Activated naive CD8-positive, alpha-beta T cell treated with anti-CD3 and anti-CD28 coated beads, Interleukin-2, amount 50 U/mL, for 24 hours (primary cell): ENCODE results near the gene ZNF354B.
A peak's percentile ranks its signal among the peaks of the same experiment; 100 is the strongest.
"Not testable (repeated sequence)": the region's sequence is repeated elsewhere in the genome, so short reads cannot be mapped to it uniquely, and the experiment has no call there.

Experiments used
- ATAC-seq: fragments of 150-1000 bp; cut with Tn5 transposase; one replicate; pipeline ENCODE4 v1.10.0; 2021
- DNase-seq: peaks from one replicate; pipeline ENCODE4 v3.0.0; 2021
- H3K27ac Mint-ChIP-seq: one replicate; pipeline ENCODE4 v1.8.0; 2021; ENCODE audit warnings: mild to moderate bottlenecking, mixed read lengths
- H3K27me3 Mint-ChIP-seq: one replicate; pipeline ENCODE4 v1.8.0; 2021; ENCODE audit warnings: mixed read lengths
- H3K36me3 Mint-ChIP-seq: one replicate; pipeline ENCODE4 v1.8.0; 2021; ENCODE audit warnings: low read depth, mixed read lengths
- H3K4me1 Mint-ChIP-seq: one replicate; pipeline ENCODE4 v1.8.0; 2021; ENCODE audit warnings: mixed read lengths
- H3K4me3 Mint-ChIP-seq: one replicate; pipeline ENCODE4 v1.8.0; 2021; ENCODE audit warnings: mild to moderate bottlenecking, moderate library complexity, mixed read lengths
- H3K9me3 Mint-ChIP-seq: one replicate; pipeline ENCODE4 v1.8.0; 2021; ENCODE audit warnings: mixed read lengths

ZNF354B gene

DNA sequence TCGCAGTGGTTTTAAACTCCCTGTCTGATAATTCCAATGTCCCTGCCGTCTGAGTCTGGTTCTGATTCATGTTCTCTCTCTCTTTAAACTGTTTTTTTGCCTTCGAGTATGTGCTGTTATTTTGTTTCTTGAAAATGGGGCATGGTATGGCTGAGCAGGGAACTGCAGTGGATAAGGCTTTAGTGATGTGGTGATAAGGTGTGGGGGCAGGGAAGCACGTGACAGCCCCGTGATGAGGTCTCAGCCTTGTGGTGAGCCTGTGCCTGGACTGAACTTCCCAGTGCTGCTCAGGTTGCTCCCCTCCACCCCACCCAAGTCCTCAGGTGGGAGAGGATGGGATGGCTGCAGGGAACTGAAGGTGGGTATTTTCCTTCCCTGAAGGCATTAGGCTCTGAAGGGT is 5.5 kb upstream of the ZNF354B start:
- Mint-ChIP-seq H3K4me1 (peaks cover 3% of the 10 kb centered on the region), H3K36me3 (no peaks in the 10 kb centered on the region), H3K9me3 (no peaks in the 10 kb centered on the region), H3K4me3 (no peak overlapping the region), H3K27me3 (peaks cover 12% of the 10 kb centered on the region), H3K27ac (no peak overlapping the region)
- ATAC-seq (no peak), DNase-seq (no peak)

DNA sequence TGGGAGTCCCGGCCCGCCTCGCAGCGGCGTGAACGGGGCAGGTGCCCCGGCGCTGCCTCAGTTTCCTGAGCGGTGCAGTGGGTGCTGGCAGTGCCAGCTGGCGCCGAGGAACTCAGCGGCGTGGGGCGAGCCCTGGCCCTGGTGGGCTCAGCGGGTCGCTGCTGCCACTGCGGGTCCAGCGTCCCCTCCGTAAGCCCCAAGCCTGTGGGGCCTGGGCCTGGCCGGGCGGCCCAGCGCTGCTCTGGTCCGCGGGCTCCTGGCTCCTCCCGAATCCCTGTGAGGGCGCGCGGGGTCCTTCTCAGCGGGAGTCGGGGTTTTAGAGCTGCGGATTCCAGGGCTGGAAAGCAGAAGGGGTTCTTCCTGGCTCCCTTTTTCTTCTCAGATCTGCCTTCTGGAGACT is 862 bp downstream of the ZNF354B start:
- Mint-ChIP-seq H3K4me1 (peaks cover 24% of the 10 kb centered on the region), H3K4me3 (peak overlapping the region; percentile 75)
- ATAC-seq: not testable (repeated sequence)

DNA sequence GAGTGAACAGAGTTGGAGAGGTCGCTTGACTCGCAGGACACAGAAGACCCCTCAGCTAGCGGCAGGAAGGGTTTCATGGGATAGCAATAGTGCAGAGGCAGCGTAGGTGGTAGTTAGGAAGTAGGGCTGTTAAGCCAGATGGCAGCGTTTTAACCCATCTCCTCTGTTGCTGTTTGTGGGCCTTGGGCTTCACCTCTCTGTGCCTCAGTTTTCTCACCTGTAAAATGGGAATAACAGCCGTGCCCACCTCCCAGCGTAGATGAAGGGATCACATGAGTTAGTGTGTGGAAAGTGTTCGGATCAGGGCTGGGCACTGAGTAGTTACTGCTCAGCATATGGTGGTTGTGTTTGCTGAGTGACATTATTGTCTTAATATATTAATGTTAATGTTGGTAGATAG is 1.9 kb downstream of the ZNF354B start:
- H3K27ac Mint-ChIP-seq: peak overlapping the region; percentile 52
- no peaks in the 10 kb centered on the region for H3K9me3 Mint-ChIP-seq
- H3K4me3 Mint-ChIP-seq: peak overlapping the region; percentile 78
- peaks cover 38% of the 10 kb centered on the region for H3K36me3 Mint-ChIP-seq
- no peaks in the 10 kb centered on the region for H3K27me3 Mint-ChIP-seq
- no peak for DNase-seq
- ATAC-seq: no peak
- H3K4me1 Mint-ChIP-seq: peaks cover 24% of the 10 kb centered on the region

More for the DNA sequence above, 862 bp downstream of the ZNF354B start:
- H3K36me3 Mint-ChIP-seq: peaks cover 28% of the 10 kb centered on the region
- not testable (repeated sequence) for H3K27ac Mint-ChIP-seq, H3K9me3 Mint-ChIP-seq, H3K27me3 Mint-ChIP-seq, DNase-seq

DNA sequence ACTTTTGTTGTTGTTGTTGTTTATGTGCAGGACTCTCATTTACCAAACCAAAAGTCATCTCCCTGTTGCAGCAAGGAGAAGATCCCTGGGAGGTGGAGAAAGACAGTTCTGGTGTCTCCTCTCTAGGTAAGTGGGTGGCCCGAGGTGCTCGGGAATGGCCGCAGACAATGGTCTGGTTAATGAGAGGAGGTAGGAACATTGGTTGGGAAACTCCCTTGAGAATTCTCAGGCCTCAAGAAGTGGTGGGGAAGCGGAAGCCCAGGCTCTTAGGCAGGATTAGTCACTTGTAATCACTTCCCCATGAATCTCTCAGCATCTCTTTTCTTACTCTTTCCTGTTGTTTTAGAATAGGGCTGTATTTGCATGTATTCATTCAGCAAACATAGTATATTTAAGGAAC is 7.2 kb downstream of the ZNF354B start:
- Mint-ChIP-seq H3K36me3 (peaks cover 80% of the 10 kb centered on the region), H3K27me3 (no peaks in the 10 kb centered on the region), H3K27ac (no peak overlapping the region), H3K4me3 (no peak overlapping the region), H3K4me1 (peaks cover 12% of the 10 kb centered on the region), H3K9me3 (peaks cover 24% of the 10 kb centered on the region)
- DNase-seq (no peak), ATAC-seq (no peak)

DNA sequence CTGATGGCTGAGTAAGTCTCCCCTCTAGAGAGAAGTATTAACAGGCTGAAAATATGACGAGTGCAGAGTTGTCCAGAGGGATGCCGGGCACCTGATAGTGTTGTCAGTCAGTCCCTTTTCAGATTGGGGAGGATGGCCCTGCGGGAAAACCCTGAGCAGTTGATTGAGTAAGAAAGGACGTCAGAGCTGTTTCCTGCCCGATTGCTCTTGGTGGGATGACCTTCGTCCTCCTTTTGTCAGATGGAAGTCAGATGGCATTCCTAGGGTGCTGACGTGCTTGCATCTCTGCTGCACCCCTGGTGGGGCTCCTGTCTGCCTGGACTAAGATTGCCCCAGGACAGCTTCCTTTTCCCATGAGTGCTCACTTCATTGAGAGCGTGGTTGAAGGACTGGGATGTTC is 9.8 kb downstream of the ZNF354B start:
- Mint-ChIP-seq H3K36me3 (peaks cover 93% of the 10 kb centered on the region), H3K27me3 (no peaks in the 10 kb centered on the region), H3K9me3 (peaks cover 45% of the 10 kb centered on the region), H3K4me1 (peaks cover 7% of the 10 kb centered on the region), H3K27ac (no peak overlapping the region), H3K4me3 (no peak overlapping the region)
- DNase-seq (no peak), ATAC-seq (no peak)

DNA sequence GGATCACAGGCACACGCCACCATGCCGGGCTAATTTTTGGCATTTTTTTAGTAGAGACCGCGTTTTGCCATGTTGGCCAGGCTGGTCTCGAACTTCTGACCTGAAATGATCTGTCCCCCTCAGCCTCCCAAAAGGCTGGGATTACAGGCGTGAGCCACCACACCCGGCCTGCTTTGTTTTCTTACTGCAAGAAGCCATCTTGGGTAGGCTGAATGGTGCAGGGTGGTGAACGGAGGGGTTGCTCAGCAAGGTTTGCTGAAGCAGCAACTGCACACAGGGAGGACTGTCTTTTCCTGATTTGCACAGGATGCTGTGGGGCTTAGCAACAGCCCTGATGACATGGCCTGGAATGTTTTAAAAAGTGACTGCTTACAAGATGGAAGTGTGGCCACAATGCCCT is 10.7 kb downstream of the ZNF354B start:
- peaks cover 7% of the 10 kb centered on the region for H3K4me1 Mint-ChIP-seq
- DNase-seq (no peak), ATAC-seq (no peak)
- no peaks in the 10 kb centered on the region for H3K27me3 Mint-ChIP-seq
- H3K27ac Mint-ChIP-seq: no peak overlapping the region
- H3K36me3 Mint-ChIP-seq: peaks cover 97% of the 10 kb centered on the region
- H3K4me3 Mint-ChIP-seq: no peak overlapping the region
- peaks cover 47% of the 10 kb centered on the region for H3K9me3 Mint-ChIP-seq

DNA sequence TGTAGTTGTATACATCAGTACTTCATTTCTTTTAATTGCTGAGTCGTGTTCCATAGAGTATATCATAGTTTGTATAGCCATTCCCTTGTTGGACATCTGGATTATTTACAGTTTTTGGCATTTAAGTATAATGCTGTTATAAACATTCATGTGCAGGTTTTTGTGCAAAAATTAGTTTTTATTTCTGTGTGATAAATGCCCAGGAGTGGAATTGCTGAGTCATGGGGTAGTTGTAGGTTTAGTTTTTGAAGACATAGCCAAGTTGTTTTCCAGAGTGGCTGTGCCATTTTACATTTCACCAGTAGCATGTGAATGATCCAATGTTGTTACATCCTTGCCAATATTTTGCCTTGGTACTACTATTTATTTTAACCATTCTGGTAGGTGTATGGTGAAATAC is 12.5 kb downstream of the ZNF354B start:
- H3K27ac Mint-ChIP-seq: no peak overlapping the region
- H3K27me3 Mint-ChIP-seq: no peaks in the 10 kb centered on the region
- DNase-seq: no peak
- H3K4me3 Mint-ChIP-seq: no peak overlapping the region
- peaks cover 55% of the 10 kb centered on the region for H3K9me3 Mint-ChIP-seq
- no peak for ATAC-seq
- peaks cover 7% of the 10 kb centered on the region for H3K4me1 Mint-ChIP-seq
- H3K36me3 Mint-ChIP-seq: peaks cover 97% of the 10 kb centered on the region

DNA sequence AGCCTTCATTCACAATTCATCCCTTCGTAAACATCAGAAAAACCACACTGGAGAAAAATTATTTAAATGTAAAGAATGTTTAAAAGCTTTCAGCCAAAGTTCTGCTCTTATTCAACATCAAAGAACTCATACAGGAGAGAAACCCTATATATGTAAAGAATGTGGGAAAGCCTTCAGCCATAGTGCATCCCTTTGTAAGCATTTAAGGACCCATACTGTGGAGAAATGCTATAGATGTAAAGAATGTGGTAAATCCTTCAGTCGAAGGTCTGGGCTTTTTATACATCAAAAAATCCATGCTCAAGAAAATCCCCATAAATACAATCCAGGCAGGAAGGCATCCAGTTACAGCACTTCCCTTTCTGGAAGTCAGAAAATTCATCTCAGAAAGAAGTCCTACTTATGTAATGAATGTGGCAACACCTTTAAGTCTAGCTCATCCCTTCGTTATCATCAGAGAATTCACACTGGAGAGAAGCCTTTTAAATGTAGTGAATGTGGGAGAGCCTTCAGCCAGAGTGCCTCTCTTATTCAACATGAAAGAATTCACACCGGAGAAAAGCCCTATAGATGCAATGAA is 23.5 kb downstream of the ZNF354B start:
- Mint-ChIP-seq H3K36me3 (peaks cover 97% of the 10 kb centered on the region), H3K9me3 (peaks cover 65% of the 10 kb centered on the region)
- not testable (repeated sequence) for H3K4me3 Mint-ChIP-seq, DNase-seq, H3K4me1 Mint-ChIP-seq, H3K27me3 Mint-ChIP-seq, ATAC-seq, H3K27ac Mint-ChIP-seq

DNA sequence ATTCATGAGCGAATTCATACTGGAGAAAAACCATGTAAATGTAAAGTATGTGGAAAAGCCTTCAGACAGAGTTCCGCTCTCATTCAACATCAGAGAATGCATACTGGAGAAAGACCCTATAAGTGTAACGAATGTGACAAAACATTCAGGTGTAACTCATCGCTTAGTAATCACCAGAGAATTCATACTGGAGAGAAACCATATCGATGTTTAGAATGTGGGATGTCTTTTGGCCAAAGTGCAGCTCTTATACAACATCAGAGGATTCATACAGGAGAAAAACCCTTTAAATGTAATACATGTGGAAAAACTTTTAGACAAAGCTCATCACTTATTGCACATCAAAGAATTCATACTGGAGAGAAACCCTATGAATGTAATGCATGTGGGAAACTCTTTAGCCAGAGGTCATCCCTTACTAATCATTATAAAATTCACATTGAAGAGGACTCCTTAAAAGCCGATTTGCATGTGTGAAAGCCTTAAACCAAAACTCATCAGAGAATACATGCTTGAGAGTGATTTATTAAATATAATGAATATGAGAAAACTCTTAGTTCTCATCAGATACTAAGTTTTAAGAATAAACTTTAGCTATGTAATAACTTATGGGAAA is 24.2 kb downstream of the ZNF354B start:
- H3K4me1 Mint-ChIP-seq: no peaks in the 10 kb centered on the region
- no peak for ATAC-seq
- no peaks in the 10 kb centered on the region for H3K27me3 Mint-ChIP-seq
- H3K36me3 Mint-ChIP-seq: peaks cover 98% of the 10 kb centered on the region
- peaks cover 70% of the 10 kb centered on the region for H3K9me3 Mint-ChIP-seq
- no peak overlapping the region for H3K4me3 Mint-ChIP-seq
- DNase-seq: no peak
- H3K27ac Mint-ChIP-seq: no peak overlapping the region

DNA sequence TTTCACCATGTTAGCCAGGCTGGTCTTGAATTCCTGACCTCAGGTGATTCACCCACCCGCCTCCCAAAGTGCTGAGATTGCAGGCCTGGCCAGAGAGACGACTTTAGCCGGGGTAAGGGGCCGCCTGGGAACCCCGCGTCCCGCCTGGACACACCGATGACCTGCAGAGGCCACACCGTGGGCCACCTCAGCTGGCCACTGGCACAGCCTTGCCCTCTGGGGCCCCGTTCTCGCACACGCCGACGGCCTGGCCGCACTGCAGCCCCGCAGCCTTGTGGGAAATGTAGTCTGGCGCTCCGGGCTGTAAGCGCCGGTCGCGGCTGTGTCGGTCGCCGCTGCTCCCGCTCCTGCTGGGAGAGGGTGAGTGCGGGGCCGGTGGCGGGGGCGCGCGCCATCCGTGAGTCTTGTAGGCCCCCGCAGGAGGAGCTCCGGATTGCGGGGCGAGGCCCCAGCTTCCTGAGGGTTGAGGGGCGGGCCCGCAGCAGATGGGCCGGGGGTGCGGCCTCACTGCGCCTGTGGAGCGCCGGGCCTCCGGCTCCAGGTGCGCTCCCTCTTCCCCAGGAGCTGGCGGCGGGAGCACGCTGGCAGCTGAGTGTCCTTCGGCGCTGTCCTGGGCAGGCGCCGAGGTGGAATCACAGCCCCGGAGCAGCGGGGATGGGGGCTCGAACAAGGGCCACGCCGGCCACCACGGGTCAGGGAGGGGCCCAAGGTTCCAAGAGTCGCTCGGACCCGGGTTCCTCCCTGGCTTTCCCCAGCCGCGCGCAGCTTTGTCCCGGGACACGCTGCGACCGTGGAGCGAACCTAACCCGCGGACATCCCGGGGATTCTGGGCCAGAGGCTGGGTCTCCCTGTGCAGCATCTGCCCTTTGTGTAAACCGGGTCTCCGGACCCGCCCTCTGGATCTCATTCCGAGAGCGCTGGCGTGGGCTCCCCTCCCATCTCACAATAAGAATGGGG is 36.1 kb downstream of the ZNF354B start, which contains the start of gene ZFP2:
Gene ZFP2 (plus strand): TSS at position 299 of the 957 bp plus-strand sequence. CDS start 35,401 bp downstream, outside the sequence.
- peaks cover 37% of the 10 kb centered on the region for H3K36me3 Mint-ChIP-seq
- peak within 1 kb of the TSS; percentile 69 for H3K4me3 Mint-ChIP-seq
- H3K9me3 Mint-ChIP-seq: peaks cover 28% of the 10 kb centered on the region
- DNase-seq (peak; percentile 22), ATAC-seq (peak; percentile 66)
- peaks cover 4% of the 10 kb centered on the region for H3K4me1 Mint-ChIP-seq
- no peak within 1 kb of the TSS for H3K27ac Mint-ChIP-seq
- H3K27me3 Mint-ChIP-seq: peaks cover 6% of the 10 kb centered on the region

DNA sequence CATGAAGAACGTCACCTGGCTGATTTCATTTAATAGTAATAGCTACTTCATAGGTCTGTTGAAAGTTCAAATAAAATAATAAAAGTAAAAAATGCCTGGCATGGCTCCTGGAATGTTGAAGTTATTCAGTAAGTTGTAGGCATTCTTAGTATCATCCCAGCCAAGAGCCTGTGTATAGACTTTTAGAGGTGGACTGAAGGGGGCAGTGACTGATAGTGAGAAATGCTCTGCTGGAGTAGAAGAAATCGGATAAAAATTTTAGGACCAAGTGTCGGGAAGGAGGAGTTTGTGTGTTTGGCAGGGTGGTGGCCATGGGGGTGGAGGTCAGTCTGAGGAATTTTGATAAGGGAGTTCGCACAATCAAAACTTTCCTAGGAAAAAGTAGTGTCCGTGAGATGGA is 39.5 kb downstream of the ZNF354B start:
- Mint-ChIP-seq H3K4me1 (peaks cover 4% of the 10 kb centered on the region), H3K9me3 (peaks cover 37% of the 10 kb centered on the region)

DNA sequence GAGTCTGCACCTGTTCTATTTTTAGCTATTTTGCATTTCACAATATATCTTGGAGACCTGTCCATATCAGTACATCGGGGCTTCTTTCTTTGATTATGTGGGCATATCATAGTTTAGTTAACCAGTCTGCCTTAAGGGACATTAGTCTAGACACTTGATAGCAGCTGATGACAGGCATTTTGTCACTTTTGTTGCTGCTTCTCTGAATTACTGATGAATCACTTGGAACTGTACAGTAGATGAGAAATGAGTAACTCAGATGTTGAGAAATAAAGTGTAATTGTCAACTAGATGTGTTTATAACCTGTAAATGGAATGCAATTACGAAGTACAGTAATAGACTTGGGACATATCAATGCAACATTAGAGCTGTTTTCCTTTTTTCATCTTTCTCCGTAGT is 43.1 kb downstream of the ZNF354B start:
- Mint-ChIP-seq H3K27ac (no peak overlapping the region), H3K27me3 (no peaks in the 10 kb centered on the region), H3K9me3 (peaks cover 41% of the 10 kb centered on the region), H3K4me3 (no peak overlapping the region), H3K4me1 (no peaks in the 10 kb centered on the region), H3K36me3 (peaks cover 32% of the 10 kb centered on the region)
- ATAC-seq (no peak), DNase-seq (no peak)

More for the DNA sequence above, 39.5 kb downstream of the ZNF354B start:
- DNase-seq (no peak), ATAC-seq (no peak)
- peaks cover 6% of the 10 kb centered on the region for H3K27me3 Mint-ChIP-seq
- no peak overlapping the region for H3K4me3 Mint-ChIP-seq
- H3K27ac Mint-ChIP-seq: no peak overlapping the region
- H3K36me3 Mint-ChIP-seq: peaks cover 36% of the 10 kb centered on the region

DNA sequence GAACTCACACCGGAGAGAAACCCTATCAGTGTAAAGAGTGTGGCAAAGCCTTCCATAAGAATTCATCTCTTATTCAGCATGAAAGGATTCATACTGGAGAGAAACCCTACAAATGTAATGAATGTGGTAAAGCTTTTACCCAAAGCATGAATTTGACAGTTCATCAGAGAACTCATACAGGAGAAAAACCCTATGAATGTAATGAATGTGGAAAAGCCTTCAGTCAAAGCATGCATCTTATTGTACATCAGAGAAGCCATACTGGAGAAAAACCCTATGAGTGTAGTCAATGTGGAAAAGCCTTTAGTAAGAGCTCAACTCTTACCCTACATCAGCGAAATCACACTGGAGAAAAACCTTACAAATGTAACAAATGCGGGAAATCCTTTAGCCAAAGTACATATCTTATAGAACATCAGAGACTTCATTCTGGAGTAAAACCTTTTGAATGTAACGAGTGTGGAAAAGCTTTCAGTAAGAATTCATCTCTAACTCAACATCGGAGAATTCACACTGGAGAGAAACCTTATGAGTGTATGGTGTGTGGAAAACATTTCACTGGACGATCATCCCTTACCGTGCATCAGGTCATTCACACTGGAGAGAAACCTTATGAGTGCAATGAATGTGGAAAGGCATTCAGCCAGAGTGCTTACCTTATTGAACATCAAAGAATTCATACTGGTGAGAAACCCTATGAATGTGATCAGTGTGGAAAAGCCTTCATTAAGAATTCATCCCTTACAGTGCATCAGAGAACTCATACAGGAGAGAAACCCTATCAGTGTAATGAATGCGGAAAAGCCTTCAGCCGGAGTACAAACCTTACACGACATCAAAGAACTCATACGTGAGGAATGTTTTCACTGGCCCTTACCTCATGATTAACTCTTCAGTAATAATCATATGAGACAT is 72.3 kb downstream of the ZNF354B start:
- no peak for DNase-seq
- no peaks in the 10 kb centered on the region for H3K4me1 Mint-ChIP-seq
- H3K36me3 Mint-ChIP-seq: peaks cover 72% of the 10 kb centered on the region
- no peak overlapping the region for H3K27ac Mint-ChIP-seq
- no peak for ATAC-seq
- peaks cover 76% of the 10 kb centered on the region for H3K9me3 Mint-ChIP-seq
- no peaks in the 10 kb centered on the region for H3K27me3 Mint-ChIP-seq
- H3K4me3 Mint-ChIP-seq: no peak overlapping the region
